GM12865 (cell line): ENCODE measurements around the gene ETS1.

Source experiments
- DNase-seq: peaks from one replicate; pipeline ENCODE4 v3.0.0; 2010; ENCODE audit warnings: low read depth
- H3K4me3 ChIP-seq: 2 replicates; pipeline ENCODE4 v1.5.1; 2011; ENCODE audit warnings: mild to moderate bottlenecking, low read depth, low read length, control low read depth
- CTCF ChIP-seq: IDR thresholded peaks from 2 replicates; pipeline ENCODE4 v1.5.1; 2011; ENCODE audit warnings: low read length, control low read depth, low read depth, inconsistent platforms; ENCODE audit not compliant: insufficient read depth; ENCODE audit errors: missing control alignments

The ETS1 gene

DNA sequence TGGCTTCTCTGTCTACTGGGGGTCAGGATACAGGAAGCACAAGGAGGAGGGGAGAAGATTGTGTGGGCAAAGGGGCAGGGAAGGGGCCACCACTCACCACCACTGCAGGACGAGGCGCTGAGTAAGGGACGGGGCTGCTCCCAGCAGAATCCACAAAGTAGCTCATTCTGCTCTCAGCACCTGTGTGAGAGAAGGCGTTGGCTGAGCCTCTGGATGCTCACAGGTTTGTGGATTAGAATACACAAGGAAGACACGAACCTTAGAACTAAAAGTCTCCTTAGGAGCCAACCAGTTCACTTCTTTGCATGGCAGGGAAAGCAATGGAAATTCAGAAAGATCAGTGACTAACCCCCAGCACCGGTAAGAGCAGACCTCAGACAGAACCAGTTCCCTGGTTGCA, 14.4 kb downstream of the ETS1 start:
- no peak overlapping the region for H3K4me3 ChIP-seq
- DNase-seq, result no peak
- no peak for TF ChIP-seq CTCF

- DNase-seq, result no peak
- H3K4me3 ChIP-seq, result no peak overlapping the region
- TF ChIP-seq CTCF, result no peak
Measured at GRCh38 chr11:128570632-128571031, 16.7 kb downstream of the ETS1 start.

DNA sequence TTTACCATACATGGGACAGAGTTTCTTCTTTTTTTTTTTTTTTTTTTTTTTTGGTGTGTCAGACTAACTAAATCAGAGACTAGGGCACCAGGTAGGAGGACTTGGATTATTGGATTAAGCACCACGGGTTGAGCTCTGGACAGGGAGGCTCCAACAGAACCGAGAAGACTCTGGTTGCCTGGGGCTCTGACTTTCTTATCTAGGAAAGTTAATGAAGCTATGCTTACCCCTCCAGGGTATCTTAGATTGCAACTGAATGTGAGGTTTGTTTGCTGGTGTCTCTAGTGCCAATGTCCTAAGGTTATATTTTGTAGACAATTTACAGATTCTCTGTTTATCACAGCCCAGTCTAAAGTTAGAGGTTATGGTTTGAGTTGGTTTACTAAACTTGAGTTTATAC, 18.1 kb downstream of the ETS1 start:
- TF ChIP-seq CTCF, result no peak
- H3K4me3 ChIP-seq, result no peak overlapping the region
- DNase-seq, result no peak

DNA sequence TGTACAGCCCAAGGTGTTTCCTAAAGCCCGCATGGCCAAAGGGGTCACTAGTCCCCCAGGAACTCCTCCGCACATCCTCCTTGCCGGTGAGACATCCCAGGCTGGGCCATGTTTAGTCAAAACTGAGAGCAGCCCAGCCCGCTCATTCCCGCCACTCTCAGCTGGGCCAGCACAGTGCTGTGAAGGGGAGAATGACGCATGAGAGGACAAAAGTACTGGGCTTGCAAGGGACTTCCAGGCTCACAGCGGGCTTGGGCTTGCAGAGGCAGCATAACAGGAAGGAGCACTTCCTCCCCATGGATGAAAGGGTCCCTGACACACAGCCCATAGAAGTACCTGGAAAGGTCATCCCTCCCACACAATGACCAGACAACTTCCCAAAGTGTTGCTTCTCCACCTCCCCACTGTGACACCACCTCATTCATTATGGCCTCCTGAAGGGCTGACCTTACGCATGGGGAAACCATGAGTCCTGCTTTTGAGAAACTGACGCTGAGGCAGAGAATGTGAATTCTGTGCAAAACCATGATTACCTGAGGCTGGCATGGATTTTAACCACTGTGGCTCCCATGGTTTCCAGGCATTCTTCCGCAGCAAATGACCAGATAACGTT, 19.1 kb downstream of the ETS1 start:
- no peak overlapping the region for H3K4me3 ChIP-seq
- TF ChIP-seq CTCF, result no peak
- DNase-seq, result no peak

- H3K4me3 ChIP-seq, result no peak overlapping the region
- no peak for DNase-seq
- no peak for TF ChIP-seq CTCF
Measured at GRCh38 chr11:128567130-128567529, 20.2 kb downstream of the ETS1 start.

- no peak for DNase-seq
- no peak for TF ChIP-seq CTCF
- no peak overlapping the region for H3K4me3 ChIP-seq
Measured at GRCh38 chr11:128565881-128566280, 21.5 kb downstream of the ETS1 start.

GRCh38 chr11:128564642-128565245, 22.6 kb downstream of the ETS1 start:
- TF ChIP-seq CTCF, result no peak
- H3K4me3 ChIP-seq, result no peak overlapping the region
- DNase-seq, result no peak
